BE2C (cell line): ENCODE data around the gene TOP3B. TPM values are rescaled to one million over a fixed set of nuclear protein-coding genes. Genes with fewer than 3 reads are reported as not detected.
A peak's percentile ranks its signal among the peaks of the same experiment; 100 is the strongest.

Experiments
- DNase-seq: peaks from one replicate; pipeline ENCODE4 v3.0.0-alpha.2; 2020
- H3K27me3 ChIP-seq: fragments of 250-450 bp; sonication (Bioruptor Pico); 2 replicates; pipeline ENCODE4 v1.5.1; 2020; ENCODE audit warnings: mild to moderate bottlenecking
- H3K36me3 ChIP-seq: fragments of 250-450 bp; sonication (Bioruptor Pico); 2 replicates; pipeline ENCODE4 v1.5.1; 2020; ENCODE audit warnings: mild to moderate bottlenecking
- H3K4me1 ChIP-seq: fragments of 250-450 bp; sonication (Bioruptor Pico); 2 replicates; pipeline ENCODE4 v1.5.1; 2020
- H3K4me3 ChIP-seq: 2 replicates; pipeline ENCODE4 v1.5.1; 2011; ENCODE audit warnings: low read depth, low read length
- H3K9me3 ChIP-seq: fragments of 250-450 bp; sonication (Bioruptor Pico); 2 replicates; pipeline ENCODE4 v1.5.1; 2020
- polyA plus RNA-seq: library from polyadenylated mRNA; unstranded; fragments of >200 nt; gene quantifications from one replicate; pipeline ENCODE4 v1.2.1, GENCODE V29; 2012; ENCODE audit warnings: low read depth, missing spikeins; ENCODE audit not compliant: insufficient read length, insufficient read depth
- TF ChIP-seq, protein P1 (sequence below): IDR thresholded peaks from 2 replicates; pipeline ENCODE4 v1.5.1; 2012; ENCODE audit warnings: mild to moderate bottlenecking, low read depth, low read length

TOP3B gene, protein sequence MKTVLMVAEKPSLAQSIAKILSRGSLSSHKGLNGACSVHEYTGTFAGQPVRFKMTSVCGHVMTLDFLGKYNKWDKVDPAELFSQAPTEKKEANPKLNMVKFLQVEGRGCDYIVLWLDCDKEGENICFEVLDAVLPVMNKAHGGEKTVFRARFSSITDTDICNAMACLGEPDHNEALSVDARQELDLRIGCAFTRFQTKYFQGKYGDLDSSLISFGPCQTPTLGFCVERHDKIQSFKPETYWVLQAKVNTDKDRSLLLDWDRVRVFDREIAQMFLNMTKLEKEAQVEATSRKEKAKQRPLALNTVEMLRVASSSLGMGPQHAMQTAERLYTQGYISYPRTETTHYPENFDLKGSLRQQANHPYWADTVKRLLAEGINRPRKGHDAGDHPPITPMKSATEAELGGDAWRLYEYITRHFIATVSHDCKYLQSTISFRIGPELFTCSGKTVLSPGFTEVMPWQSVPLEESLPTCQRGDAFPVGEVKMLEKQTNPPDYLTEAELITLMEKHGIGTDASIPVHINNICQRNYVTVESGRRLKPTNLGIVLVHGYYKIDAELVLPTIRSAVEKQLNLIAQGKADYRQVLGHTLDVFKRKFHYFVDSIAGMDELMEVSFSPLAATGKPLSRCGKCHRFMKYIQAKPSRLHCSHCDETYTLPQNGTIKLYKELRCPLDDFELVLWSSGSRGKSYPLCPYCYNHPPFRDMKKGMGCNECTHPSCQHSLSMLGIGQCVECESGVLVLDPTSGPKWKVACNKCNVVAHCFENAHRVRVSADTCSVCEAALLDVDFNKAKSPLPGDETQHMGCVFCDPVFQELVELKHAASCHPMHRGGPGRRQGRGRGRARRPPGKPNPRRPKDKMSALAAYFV
- 50.9 TPM for polyA plus RNA-seq

DNA sequence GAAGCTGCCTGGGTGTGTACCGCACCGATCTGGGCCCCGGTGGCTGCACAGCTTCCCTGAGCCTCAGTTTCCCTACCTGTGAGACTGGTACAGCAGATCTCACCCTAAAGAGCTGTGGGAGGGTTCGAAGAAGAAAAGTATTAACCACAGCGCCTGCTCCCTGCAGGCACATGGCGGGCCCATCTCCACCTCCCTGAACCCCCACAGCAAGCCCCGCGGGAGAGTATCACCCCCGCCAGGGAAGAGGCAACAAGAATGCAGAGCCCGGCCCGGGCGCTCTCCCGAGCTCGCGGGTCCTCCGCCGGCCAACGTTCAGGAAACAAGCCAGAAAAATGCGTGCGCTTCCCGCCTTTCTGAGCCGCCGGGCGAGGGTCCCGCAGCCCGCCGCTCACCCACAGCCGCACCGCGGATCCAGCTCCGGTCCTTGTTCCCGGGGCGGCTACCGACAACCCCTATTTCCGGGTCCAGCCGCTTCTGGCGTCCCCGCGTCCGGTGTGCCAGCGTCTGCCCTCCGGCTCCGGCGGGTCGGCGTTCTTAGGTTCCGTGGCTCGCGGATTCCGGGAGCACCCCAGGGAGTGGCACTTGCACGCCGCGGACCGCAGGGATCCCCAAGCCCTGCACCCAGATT is at the start of gene TOP3B:
TSS of gene TOP3B (minus strand) at position 450 of the 628 bp plus-strand sequence. CDS start 7,078 bp downstream, outside the sequence.
- peak within 1 kb of the TSS; percentile 99 for H3K4me3 ChIP-seq
- no peaks in the 10 kb centered on the region for H3K4me1 ChIP-seq
- no peaks in the 10 kb centered on the region for H3K27me3 ChIP-seq
- H3K9me3 ChIP-seq = no peaks in the 10 kb centered on the region
- DNase-seq = peak; percentile 86
- TF ChIP-seq, protein P1, sequence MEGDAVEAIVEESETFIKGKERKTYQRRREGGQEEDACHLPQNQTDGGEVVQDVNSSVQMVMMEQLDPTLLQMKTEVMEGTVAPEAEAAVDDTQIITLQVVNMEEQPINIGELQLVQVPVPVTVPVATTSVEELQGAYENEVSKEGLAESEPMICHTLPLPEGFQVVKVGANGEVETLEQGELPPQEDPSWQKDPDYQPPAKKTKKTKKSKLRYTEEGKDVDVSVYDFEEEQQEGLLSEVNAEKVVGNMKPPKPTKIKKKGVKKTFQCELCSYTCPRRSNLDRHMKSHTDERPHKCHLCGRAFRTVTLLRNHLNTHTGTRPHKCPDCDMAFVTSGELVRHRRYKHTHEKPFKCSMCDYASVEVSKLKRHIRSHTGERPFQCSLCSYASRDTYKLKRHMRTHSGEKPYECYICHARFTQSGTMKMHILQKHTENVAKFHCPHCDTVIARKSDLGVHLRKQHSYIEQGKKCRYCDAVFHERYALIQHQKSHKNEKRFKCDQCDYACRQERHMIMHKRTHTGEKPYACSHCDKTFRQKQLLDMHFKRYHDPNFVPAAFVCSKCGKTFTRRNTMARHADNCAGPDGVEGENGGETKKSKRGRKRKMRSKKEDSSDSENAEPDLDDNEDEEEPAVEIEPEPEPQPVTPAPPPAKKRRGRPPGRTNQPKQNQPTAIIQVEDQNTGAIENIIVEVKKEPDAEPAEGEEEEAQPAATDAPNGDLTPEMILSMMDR = no peak
- H3K36me3 ChIP-seq = no peaks in the 10 kb centered on the region

DNA sequence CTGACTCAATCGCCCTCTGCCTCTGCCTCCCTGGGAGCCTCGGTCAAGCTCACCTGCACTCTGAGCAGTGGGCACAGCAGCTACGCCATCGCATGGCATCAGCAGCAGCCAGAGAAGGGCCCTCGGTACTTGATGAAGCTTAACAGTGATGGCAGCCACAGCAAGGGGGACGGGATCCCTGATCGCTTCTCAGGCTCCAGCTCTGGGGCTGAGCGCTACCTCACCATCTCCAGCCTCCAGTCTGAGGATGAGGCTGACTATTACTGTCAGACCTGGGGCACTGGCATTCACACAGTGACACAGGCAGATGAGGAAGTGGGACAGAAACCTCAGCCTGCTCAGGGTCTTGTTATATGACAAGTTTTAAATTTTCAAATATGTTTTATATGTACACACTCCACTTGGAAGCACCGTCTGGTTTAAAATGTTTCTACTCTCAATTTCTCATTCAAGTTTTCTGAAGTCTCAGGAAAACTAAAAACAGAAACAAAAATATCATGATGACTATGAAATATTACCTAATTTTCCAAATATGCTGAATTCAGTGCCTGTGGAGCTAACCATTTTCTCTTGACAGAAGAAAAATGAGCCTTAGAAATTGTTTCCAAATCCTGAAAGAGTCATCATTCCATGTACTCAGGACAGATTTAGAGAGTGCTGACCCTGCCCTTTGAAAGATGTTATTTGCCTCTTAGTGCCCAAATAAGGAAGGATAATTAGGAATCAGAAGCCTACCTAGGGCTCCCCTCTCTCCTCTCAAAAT is 48.8 kb upstream of the TOP3B start:
- DNase-seq = no peak
- Histone ChIP-seq H3K4me3 (no peak overlapping the region), H3K36me3 (no peaks in the 10 kb centered on the region), H3K4me1 (no peaks in the 10 kb centered on the region), H3K9me3 (no peaks in the 10 kb centered on the region), H3K27me3 (no peaks in the 10 kb centered on the region; the same call in 1 of the 2 replicates)
- TF ChIP-seq, protein P1 = no peak

DNA sequence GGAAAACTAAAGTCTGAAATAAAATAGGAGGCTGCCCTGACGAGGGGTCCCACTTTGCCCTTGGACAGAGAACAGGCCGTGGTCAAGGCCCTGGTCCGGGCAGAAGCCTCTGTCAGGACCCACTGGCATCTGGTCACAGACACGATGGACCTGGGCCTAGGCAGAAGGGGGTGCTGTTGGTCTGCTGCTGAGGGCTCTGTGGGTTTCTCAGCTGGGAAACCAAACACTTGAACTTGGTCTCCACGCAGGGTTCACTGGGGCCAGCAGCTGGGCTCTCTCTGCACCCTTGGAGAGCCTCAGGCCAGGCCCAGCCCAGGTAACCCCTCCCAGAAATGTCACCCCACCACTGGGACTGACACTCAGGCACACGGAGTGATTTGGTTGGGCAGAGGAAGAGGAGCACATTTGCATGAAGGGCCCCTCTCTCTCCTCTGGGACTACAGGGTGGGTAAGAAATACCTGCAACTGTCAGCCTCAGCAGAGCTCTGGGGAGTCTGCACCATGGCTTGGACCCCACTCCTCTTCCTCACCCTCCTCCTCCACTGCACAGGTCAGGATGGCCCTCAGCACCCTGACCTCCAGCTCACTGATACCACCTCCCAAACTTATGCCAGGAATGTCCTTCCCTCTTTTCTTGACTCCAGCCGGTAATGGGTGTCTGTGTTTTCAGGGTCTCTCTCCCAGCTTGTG is 48.1 kb upstream of the TOP3B start:
- Histone ChIP-seq H3K9me3 (no peaks in the 10 kb centered on the region), H3K4me1 (no peaks in the 10 kb centered on the region), H3K4me3 (no peak overlapping the region), H3K36me3 (no peaks in the 10 kb centered on the region), H3K27me3 (no peaks in the 10 kb centered on the region; the same call in 1 of the 2 replicates)
- TF ChIP-seq, protein P1 = peak; percentile 30
- peak; percentile 23 for DNase-seq

DNA sequence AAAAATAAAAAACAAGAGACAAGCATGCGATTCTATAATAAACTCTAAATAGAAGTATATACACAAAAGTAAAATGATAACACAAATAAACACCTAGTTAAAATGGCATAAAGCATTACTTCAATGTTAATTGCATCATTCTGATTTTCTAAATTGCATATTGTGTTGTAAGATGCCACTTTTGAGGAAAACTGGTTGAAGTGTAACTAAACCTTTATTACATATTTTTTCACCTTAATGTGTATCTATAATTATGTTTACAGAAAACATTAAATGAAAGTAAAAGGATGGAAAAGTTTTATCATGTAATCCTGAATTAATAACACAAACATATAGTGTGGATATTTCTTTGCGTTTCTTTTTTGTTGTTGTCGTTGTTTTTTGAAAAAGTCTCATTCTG is 45.4 kb upstream of the TOP3B start:
- Histone ChIP-seq H3K4me3 (no peak overlapping the region), H3K9me3 (no peaks in the 10 kb centered on the region), H3K4me1 (no peaks in the 10 kb centered on the region), H3K27me3 (no peaks in the 10 kb centered on the region), H3K36me3 (no peaks in the 10 kb centered on the region)
- no peak for DNase-seq
- TF ChIP-seq, protein P1 = no peak

DNA sequence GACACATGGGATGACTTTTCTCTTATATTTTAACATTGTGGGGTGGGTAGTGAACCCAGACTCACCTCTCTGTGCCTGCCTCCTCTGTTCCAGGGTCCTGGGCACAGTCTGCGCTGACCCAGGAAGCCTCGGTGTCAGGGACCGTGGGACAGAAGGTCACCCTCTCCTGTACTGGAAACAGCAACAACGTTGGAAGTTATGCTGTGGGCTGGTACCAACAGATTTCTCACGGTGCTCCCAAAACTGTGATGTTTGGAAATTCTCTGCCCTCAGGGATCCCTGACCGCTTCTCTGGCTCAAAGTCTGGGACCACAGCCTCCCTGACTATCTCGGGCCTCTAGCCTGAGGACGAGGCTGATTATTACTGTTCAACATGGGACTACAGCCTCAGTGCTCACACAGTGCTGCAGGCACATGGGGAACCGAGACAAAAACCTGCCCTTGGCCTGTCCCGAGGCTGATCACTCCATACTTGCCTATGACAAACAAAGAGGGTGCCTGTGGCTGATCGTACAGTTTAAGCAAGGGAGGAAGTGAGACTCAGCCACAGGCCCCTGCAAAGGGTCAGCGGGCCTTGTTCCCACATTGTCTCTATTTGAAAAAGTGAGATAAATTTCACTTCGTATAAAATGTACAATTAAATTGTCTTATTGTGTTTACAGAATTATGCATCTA is 43.7 kb upstream of the TOP3B start:
- Histone ChIP-seq H3K36me3 (no peaks in the 10 kb centered on the region), H3K27me3 (no peaks in the 10 kb centered on the region), H3K4me1 (no peaks in the 10 kb centered on the region), H3K4me3 (no peak overlapping the region), H3K9me3 (no peaks in the 10 kb centered on the region)
- TF ChIP-seq, protein P1 = no peak
- no peak for DNase-seq
